Measurements from ENCODE around the gene SLAMF9.

GRCh38 chr1:159949123-159949522, 4.9 kb downstream of the SLAMF9 start:
- TF ChIP-seq SIN3A (IDR thresholded peaks at IDR 0.05; ENCODE audit: borderline replicate concordance, insufficient read depth, low read depth, low read length) = no peak
- no peak for TF ChIP-seq REST (IDR thresholded peaks at IDR 0.05; ENCODE audit: insufficient read depth in 1 of 2, low read depth in 2 of 2, low read length in 1 of 2)
- TF ChIP-seq CTCF (IDR thresholded peaks at IDR 0.05) = no peak
